ENCODE results near the gene CPXM1.

DNA sequence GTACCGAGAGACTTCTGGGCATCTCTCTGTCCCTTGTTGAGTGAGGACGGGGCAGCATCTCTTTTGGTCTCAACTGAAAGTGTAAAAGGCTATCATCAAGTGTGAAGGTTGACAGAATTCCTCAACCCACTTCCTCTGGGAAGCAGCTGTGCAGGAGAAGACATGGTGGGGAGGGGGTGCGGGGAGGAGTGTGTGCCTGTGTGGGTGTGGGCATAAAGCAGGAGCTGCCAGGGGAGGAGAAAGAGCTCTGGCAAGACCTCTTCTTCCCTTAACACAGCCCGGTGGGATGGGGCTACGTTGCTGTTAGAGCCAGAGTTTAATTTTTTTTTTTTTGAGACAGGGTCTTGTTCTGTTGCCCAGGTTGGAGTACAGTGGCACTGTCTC lies 31.8 kb downstream of the CPXM1 start:
- TF ChIP-seq, protein P1, sequence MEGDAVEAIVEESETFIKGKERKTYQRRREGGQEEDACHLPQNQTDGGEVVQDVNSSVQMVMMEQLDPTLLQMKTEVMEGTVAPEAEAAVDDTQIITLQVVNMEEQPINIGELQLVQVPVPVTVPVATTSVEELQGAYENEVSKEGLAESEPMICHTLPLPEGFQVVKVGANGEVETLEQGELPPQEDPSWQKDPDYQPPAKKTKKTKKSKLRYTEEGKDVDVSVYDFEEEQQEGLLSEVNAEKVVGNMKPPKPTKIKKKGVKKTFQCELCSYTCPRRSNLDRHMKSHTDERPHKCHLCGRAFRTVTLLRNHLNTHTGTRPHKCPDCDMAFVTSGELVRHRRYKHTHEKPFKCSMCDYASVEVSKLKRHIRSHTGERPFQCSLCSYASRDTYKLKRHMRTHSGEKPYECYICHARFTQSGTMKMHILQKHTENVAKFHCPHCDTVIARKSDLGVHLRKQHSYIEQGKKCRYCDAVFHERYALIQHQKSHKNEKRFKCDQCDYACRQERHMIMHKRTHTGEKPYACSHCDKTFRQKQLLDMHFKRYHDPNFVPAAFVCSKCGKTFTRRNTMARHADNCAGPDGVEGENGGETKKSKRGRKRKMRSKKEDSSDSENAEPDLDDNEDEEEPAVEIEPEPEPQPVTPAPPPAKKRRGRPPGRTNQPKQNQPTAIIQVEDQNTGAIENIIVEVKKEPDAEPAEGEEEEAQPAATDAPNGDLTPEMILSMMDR (optimal IDR thresholded peaks at IDR 0.05 in 1 of 3, IDR thresholded peaks at IDR 0.05 in 1 of 3, conservative IDR thresholded peaks at IDR 0.05 in 1 of 3; ENCODE audit: extremely low read depth in 1 of 3, insufficient read depth in 2 of 3, low read length in 3 of 3) = no peak
- TF ChIP-seq EZH2 (IDR thresholded peaks at IDR 0.05; ENCODE audit: low read length) = no peak

Data from keratinocyte (primary cell).